A673 (cell line): ENCODE data around the gene LCLAT1.

ENCODE experiments used
- EZH2 ChIP-seq: fragments of 200-600 bp; sonication (generic); IDR thresholded peaks from 2 replicates; pipeline ENCODE4 v1.6.1; 2017; ENCODE audit warnings: borderline replicate concordance, low read depth, mild to moderate bottlenecking, mixed read lengths, antibody characterized with exemption, low read length; ENCODE audit not compliant: poor library complexity, severe bottlenecking
- TF ChIP-seq, protein P1 (sequence below): fragments of 300-800, 200-600 bp; sonication (generic); conservative IDR thresholded peaks from 2 replicates; pipeline ENCODE4 v1.5.1; 2017; ENCODE audit warnings: low read depth, mild to moderate bottlenecking, antibody characterized with exemption, low read length, moderate library complexity, mixed read lengths

DNA sequence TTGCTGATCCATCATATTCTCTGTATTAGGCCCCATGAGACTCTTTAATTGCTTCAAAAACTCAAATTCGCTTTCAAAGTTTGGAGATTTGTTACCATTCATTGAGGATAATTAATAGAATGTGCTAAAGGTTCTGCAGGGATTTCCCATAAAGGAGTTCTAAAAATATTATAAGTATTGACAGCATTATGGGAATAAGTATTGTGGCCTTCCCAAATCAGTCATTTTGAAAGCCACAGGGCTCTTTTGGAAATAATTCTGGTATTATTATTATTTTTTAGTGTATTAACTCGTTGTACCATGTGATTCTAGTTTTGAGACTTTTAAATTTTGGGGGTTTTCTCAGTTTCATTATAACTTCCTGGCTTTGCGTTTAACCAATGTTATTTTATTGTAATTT is 37.1 kb downstream of the LCLAT1 start:
- TF ChIP-seq, protein P1, sequence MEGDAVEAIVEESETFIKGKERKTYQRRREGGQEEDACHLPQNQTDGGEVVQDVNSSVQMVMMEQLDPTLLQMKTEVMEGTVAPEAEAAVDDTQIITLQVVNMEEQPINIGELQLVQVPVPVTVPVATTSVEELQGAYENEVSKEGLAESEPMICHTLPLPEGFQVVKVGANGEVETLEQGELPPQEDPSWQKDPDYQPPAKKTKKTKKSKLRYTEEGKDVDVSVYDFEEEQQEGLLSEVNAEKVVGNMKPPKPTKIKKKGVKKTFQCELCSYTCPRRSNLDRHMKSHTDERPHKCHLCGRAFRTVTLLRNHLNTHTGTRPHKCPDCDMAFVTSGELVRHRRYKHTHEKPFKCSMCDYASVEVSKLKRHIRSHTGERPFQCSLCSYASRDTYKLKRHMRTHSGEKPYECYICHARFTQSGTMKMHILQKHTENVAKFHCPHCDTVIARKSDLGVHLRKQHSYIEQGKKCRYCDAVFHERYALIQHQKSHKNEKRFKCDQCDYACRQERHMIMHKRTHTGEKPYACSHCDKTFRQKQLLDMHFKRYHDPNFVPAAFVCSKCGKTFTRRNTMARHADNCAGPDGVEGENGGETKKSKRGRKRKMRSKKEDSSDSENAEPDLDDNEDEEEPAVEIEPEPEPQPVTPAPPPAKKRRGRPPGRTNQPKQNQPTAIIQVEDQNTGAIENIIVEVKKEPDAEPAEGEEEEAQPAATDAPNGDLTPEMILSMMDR, result no peak
- no peak for TF ChIP-seq EZH2
